ENCODE data around the gene FCAR.
"Not testable (repeated sequence)": the region's sequence is repeated elsewhere in the genome, so short reads cannot be mapped to it uniquely, and the experiment has no call there.

The FCAR gene

DNA sequence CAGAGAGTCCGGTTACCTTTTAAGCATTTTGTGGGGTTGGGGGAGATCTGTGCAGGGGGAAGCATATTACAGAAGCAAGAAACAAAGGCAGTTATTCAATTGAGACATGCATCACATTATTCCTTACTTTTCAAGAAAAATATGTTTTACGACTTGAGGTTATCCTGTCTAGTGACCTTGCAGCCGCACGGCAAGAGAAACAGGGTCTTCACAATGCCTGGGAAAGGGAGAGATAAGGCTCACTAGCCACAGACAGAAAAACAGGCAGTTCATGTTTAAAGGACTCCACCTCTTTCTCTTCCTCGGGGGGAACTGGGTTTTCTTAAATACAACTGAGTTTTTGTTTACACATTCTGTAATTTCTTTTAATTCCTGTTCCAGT is 31.4 kb downstream of the FCAR start:
- TF ChIP-seq, protein P1, sequence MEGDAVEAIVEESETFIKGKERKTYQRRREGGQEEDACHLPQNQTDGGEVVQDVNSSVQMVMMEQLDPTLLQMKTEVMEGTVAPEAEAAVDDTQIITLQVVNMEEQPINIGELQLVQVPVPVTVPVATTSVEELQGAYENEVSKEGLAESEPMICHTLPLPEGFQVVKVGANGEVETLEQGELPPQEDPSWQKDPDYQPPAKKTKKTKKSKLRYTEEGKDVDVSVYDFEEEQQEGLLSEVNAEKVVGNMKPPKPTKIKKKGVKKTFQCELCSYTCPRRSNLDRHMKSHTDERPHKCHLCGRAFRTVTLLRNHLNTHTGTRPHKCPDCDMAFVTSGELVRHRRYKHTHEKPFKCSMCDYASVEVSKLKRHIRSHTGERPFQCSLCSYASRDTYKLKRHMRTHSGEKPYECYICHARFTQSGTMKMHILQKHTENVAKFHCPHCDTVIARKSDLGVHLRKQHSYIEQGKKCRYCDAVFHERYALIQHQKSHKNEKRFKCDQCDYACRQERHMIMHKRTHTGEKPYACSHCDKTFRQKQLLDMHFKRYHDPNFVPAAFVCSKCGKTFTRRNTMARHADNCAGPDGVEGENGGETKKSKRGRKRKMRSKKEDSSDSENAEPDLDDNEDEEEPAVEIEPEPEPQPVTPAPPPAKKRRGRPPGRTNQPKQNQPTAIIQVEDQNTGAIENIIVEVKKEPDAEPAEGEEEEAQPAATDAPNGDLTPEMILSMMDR (IDR thresholded peaks at IDR 0.05; ENCODE audit: extremely low read depth, insufficient read depth, missing control alignments): no peak
- no peak for DNase-seq (ENCODE audit: low spot score)
- in situ Hi-C loops (cut with MboI; ENCODE audit: low pct_unique_long_range_greater_than_20kb, low sequenced_read_pairs, unreplicated experiment): loop anchor here (25.0 kb wide), 1 partner anchor 418 kb away; no protein-coding TSS in a partner anchor

DNA sequence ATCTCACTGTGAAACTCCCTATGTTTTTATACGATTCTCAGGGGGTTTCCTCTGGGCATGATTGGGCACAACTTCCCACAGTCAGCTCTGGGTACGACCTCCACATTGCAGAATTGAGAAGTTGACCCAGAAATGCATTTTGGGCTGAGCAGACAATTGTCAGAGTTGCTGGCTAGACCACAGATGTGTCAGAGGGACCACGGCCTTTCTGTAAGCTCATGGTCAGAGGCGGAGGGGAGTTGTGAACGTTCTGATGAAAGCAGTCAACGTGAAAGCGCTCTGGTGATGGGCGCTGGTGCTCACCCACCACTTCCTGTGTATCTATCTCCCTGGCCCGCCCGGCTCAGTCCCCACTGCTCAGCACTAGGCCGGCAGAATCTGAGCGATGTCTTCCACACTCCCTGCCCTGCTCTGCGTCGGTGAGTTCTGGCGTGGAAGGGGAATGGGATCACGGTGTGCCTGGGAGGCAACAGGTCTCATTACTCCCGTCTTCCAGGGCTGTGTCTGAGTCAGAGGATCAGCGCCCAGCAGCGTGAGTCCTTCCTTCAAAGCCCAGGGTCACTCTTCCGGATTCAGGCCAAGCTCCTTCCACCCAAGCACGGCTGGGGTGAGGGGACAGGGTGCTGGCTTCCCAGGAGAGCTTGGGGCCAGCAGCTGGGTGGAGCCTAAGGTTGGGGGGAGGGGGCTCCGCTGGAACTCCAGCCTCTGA is 31.9 kb downstream of the FCAR start, which contains the start of gene NCR1:
Gene NCR1, plus strand, starts transcription at position 346 of the 709 bp plus-strand sequence. Its CDS starts 40 bp downstream, at position 386.
- TF ChIP-seq, protein P1 (IDR thresholded peaks at IDR 0.05; ENCODE audit: extremely low read depth, insufficient read depth, missing control alignments): no peak
- in situ Hi-C loops (cut with MboI; ENCODE audit: low pct_unique_long_range_greater_than_20kb, low sequenced_read_pairs, unreplicated experiment): loop anchor here (25.0 kb wide), 1 partner anchor 419 kb away; no protein-coding TSS in a partner anchor
- DNase-seq (ENCODE audit: low spot score): no peak

DNA sequence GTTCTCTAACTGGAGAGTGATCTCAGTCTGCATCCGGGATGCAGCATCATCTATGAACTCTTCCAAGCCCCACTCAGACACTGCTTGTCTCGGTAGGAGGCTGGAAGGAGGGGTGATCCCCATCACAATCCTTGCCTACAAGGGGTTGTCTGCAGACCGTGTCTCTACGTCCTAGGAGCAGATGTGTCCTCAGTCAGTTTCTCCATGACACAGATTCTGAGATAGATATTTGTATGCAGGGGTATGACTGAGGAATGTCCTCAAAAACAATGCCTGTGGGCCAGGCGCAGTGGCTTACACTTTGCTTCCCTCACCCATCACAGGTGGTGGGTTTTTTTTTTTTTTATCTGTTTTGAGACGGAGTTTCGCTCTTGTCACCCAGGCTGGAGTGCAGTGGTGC is 32.8 kb downstream of the FCAR start:
- in situ Hi-C loops (cut with MboI; ENCODE audit: low pct_unique_long_range_greater_than_20kb, low sequenced_read_pairs, unreplicated experiment): loop anchor here (25.0 kb wide), 1 partner anchor 420 kb away; no protein-coding TSS in a partner anchor

DNA sequence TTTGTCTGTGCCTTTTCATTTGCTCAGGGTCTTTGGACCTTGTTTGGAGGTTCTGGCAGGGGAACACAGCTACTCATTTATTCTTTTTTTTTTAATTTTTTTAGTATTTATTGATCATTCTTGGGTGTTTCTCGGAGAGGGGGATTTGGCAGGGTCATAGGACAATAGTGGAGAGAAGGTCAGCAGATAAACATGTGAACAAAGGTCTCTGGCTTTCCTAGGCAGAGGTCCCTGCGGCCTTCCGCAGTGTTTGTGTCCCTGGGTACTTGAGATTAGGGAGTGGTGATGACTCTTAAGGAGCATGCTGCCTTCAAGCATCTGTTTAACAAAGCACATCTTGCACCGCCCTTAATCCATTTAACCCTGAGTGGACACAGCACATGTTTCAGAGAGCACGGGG is 33.9 kb downstream of the FCAR start:
- not testable (repeated sequence) for DNase-seq (ENCODE audit: low spot score)
- in situ Hi-C loops (cut with MboI; ENCODE audit: low pct_unique_long_range_greater_than_20kb, low sequenced_read_pairs, unreplicated experiment): loop anchor here (25.0 kb wide), 1 partner anchor 421 kb away; no protein-coding TSS in a partner anchor

More for the DNA sequence above, 32.8 kb downstream of the FCAR start:
- DNase-seq (ENCODE audit: low spot score): no peak
- TF ChIP-seq, protein P1 (IDR thresholded peaks at IDR 0.05; ENCODE audit: extremely low read depth, insufficient read depth, missing control alignments): no peak

DNA sequence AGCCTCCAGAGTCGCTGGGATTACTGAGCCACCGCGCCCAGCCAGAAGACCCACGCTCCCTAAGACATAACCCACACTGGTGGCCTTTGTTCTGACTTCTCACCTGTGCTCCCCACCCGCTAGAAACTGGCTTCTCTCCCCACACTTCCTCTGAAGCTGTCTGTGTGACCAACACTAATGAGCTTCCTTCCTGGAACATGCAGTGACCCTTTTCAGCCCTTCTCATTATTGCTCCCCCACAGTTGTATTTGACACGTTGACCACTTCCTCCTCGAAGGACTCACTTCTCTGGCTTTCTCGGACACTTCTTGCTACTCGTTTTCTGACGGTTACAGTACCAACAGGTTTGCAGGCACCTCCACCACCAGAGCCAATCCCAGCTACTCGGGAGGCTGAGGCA is 42.8 kb downstream of the FCAR start:
- in situ Hi-C loops (cut with MboI; ENCODE audit: low pct_unique_long_range_greater_than_20kb, low sequenced_read_pairs, unreplicated experiment): loop anchor here (25.0 kb wide), 1 partner anchor 430 kb away; no protein-coding TSS in a partner anchor
- no peak for DNase-seq (ENCODE audit: low spot score)
- TF ChIP-seq, protein P1 (IDR thresholded peaks at IDR 0.05; ENCODE audit: extremely low read depth, insufficient read depth, missing control alignments): no peak

DNA sequence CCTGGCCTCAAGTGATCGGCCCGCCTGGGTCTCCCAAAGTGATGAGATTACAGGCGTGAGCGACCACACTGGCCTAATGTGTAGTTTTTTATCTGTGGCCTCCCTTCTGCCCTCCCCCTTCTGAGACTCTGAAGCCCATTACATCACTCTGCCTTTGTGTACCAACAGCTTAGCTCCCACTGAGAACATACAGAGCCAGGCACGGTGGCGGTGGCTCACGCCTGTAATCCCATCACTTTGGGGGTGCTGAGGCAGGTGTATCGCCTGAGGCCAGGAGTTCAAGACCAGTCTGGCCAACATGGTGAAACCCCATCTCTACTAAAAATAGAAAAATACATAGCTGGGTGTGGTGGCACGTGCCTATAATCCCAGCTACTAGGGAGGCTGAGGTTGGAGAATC is 44.5 kb downstream of the FCAR start:
- TF ChIP-seq, protein P1 (IDR thresholded peaks at IDR 0.05; ENCODE audit: extremely low read depth, insufficient read depth, missing control alignments): no peak
- in situ Hi-C loops (cut with MboI; ENCODE audit: low pct_unique_long_range_greater_than_20kb, low sequenced_read_pairs, unreplicated experiment): loop anchor here (25.0 kb wide), 1 partner anchor 431 kb away; no protein-coding TSS in a partner anchor
- DNase-seq (ENCODE audit: low spot score): no peak

All from GM13977 (cell line).